ENCODE results near the gene TMEM190. TPM values are rescaled to one million over a fixed set of nuclear protein-coding genes. Genes with fewer than 3 reads are reported as not detected.
"Not testable (repeated sequence)": the region's sequence is repeated elsewhere in the genome, so short reads cannot be mapped to it uniquely, and the experiment has no call there.

The TMEM190 gene
- total RNA-seq, 1 experiment from 2014 or later, result not detected

DNA sequence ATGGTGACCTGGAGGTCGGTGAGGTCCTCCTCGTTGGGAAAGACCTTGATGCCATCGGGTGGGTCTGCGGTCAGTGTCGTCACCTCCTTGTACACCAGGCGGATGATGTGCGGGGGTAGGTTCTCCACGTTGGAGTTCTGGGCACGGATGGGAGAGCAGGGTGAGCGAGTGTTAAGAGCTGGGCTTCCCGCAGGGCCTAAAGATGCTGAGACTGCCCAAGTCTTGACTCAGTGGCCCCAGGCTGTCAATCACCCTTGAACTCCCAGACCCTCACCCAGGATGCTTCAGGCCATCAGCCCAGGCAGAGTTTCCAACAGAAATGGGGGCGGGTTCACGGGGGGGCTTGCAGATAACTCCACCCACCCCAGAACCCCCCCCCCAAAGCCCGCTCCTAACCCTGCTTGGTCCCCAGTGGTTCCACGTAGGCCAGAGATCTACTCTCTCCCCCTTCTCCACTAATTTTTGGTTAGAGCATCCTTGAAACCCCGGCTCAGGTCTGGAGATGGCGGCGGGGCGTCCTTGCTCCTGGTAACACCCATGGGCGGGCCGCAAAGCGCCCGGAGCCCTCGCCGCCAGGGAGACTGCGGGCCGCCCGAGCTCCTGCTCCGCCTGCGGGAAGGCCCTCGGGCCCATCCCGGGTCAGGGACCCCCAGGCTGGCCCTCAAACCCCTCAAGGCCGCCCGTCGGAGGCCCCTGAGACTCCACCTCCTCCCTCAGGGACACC is 30.4 kb downstream of the TMEM190 start:
- BruUV-seq (replicated peaks), result no TSS peak
- Histone ChIP-seq H3K79me2 (ENCODE audit: low read depth) (peaks cover 51% of the 10 kb centered on the region), H3K9me3 (ENCODE audit: insufficient read depth, low read depth) (no peaks in the 10 kb centered on the region), H3K4me1 (replicated peaks; ENCODE audit: insufficient read depth) (peaks cover 21% of the 10 kb centered on the region), H3K36me3 (ENCODE audit: low read depth) (peaks cover 34% of the 10 kb centered on the region), H3K27me3 (ENCODE audit: insufficient read depth, low read depth) (no peaks in the 10 kb centered on the region), H3K27ac (peak overlapping the region; percentile 86), H3F3A (ENCODE audit: insufficient read depth, low read depth) (peaks cover 51% of the 10 kb centered on the region), H2AFZ (peak overlapping the region; percentile 76; the same call in 1 of the 2 replicates), H3K4me3 (peak overlapping the region; percentile 63), H3K4me2 (peak overlapping the region; percentile 84), H4K20me1 (ENCODE audit: insufficient read depth) (peaks cover 49% of the 10 kb centered on the region), H3K9me2 (ENCODE audit: insufficient read depth) (no peaks in the 10 kb centered on the region)
- ChIA-PET POLR2A (ENCODE audit: unreplicated experiment) (interaction anchor here (0.6 to 1.2 kb wide), 11 partner anchors 22 to 338 kb away, joined by 3 to 42 read pairs (median 7); partner anchors contain the start of genes FIZ1, ISOC2 and PPP6R1), CTCF (no interaction called here)
- DNase-seq, result peak in 1 of 2 experiments; percentile 42
- no peak for TF ChIP-seq CTCF (conservative IDR thresholded peaks at IDR 0.05)
- no peak for TF ChIP-seq EZH2 (IDR thresholded peaks at IDR 0.05; ENCODE audit: low read depth)
- intact Hi-C loops (cut with micrococcal nuclease; ENCODE audit: unreplicated experiment), result loop anchor here (2.0 to 5.0 kb wide), 3 partner anchors 22 to 240 kb away; partner anchors contain the start of genes DNAAF3, KMT5C, RPL28 and TMEM238

- H3K4me1 ChIP-seq (replicated peaks; ENCODE audit: insufficient read depth), result peaks cover 21% of the 10 kb centered on the region
- peak within 1 kb of the TSS; percentile 84 for H3K4me2 ChIP-seq
- H3K27me3 ChIP-seq (ENCODE audit: insufficient read depth, low read depth); H3K9me2 ChIP-seq (ENCODE audit: insufficient read depth); H3K9me3 ChIP-seq (ENCODE audit: insufficient read depth, low read depth); CTCF ChIA-PET; DNase-seq; BruUV-seq (replicated peaks): not testable (repeated sequence)
- POLR2A ChIA-PET (ENCODE audit: unreplicated experiment), result interaction anchor here (0.6 to 1.2 kb wide), 16 partner anchors 22 to 338 kb away, joined by 3 to 42 read pairs (median 6); partner anchors contain the start of genes HSPBP1, ISOC2, KMT5C and TMEM238
- H2AFZ ChIP-seq, result peak within 1 kb of the TSS; percentile 85
- intact Hi-C loops (cut with micrococcal nuclease; ENCODE audit: unreplicated experiment), result loop anchor here (2.0 to 5.0 kb wide), 3 partner anchors 23 to 240 kb away; partner anchors contain the start of genes DNAAF3, KMT5C, RPL28 and TMEM238
- peak within 1 kb of the TSS; percentile 86 for H3K27ac ChIP-seq
- peak within 1 kb of the TSS; percentile 63 for H3K4me3 ChIP-seq
- peaks cover 29% of the 10 kb centered on the region for H3K36me3 ChIP-seq (ENCODE audit: low read depth)
- H3K79me2 ChIP-seq (ENCODE audit: low read depth), result peaks cover 50% of the 10 kb centered on the region
- H4K20me1 ChIP-seq (ENCODE audit: insufficient read depth), result peaks cover 44% of the 10 kb centered on the region
- H3F3A ChIP-seq (ENCODE audit: insufficient read depth, low read depth), result peaks cover 46% of the 10 kb centered on the region
Measured at GRCh38 chr19:55407550-55407799, 30.8 kb downstream of the TMEM190 start, which contains the start of gene UBE2S. Gene UBE2S (minus strand): TSS chr19:55407788. CDS start chr19:55407589, 199 bp downstream.

DNA sequence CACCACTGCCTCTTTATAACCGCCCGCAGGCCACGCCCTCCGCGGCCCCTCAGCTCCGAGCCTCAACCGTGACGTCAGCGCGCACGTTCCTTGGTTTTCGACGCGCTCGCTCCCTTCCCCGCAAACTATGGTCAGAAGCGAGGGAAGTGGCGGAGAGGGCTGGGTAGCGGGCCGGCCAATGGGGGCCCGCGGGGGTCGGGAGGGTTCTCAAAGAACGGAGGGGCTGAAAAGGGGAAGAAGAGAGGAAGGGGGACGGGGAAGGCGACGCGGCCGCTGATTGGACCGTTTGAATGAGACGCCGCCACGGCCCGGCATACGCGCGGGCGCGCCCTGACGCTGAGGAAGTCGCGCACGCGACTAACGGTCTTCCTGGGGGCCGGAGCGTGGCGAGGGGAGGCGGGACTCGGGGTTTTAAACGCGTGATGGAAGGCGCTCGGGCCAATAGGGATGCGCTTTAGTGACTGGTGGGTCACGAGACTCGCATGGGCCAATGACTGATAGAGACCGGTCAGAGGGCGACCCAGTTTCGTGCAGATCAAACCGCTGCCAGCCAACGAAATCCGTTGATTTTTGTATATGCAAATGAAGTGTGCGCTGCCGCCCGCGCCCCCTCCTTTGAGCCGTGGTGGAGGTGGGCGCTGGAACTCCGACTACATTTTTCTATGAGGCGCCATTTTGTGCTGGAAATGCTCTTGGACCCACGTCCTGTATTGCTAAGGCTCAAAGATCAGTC is 31.3 kb downstream of the TMEM190 start:
- no peaks in the 10 kb centered on the region for H3K9me2 ChIP-seq (ENCODE audit: insufficient read depth)
- H3K27ac ChIP-seq, result peak overlapping the region; percentile 86
- H4K20me1 ChIP-seq (ENCODE audit: insufficient read depth), result peaks cover 39% of the 10 kb centered on the region
- H3K4me3 ChIP-seq, result peak overlapping the region; percentile 63
- no peaks in the 10 kb centered on the region for H3K9me3 ChIP-seq (ENCODE audit: insufficient read depth, low read depth)
- peaks cover 21% of the 10 kb centered on the region for H3K4me1 ChIP-seq (replicated peaks; ENCODE audit: insufficient read depth)
- peak; percentile 95 to 98 for DNase-seq
- peaks cover 41% of the 10 kb centered on the region for H3F3A ChIP-seq (ENCODE audit: insufficient read depth, low read depth)
- CTCF ChIA-PET, result no interaction called here
- no peaks in the 10 kb centered on the region for H3K27me3 ChIP-seq (ENCODE audit: insufficient read depth, low read depth)
- intact Hi-C loops (cut with micrococcal nuclease; ENCODE audit: unreplicated experiment), result loop anchor here (2.0 to 5.0 kb wide), 3 partner anchors 23 to 241 kb away; partner anchors contain the start of genes DNAAF3, KMT5C, RPL28 and TMEM238
- POLR2A ChIA-PET (ENCODE audit: unreplicated experiment), result interaction anchor here (0.5 to 1.2 kb wide), 19 partner anchors 14 to 339 kb away, joined by 3 to 42 read pairs (median 5); partner anchors contain the start of genes HSPBP1, ISOC2, KMT5C and TMEM238
- peaks cover 45% of the 10 kb centered on the region for H3K79me2 ChIP-seq (ENCODE audit: low read depth)
- H3K36me3 ChIP-seq (ENCODE audit: low read depth), result peaks cover 24% of the 10 kb centered on the region
- TF ChIP-seq CTCF (conservative IDR thresholded peaks at IDR 0.05) (no peak), EZH2 (IDR thresholded peaks at IDR 0.05; ENCODE audit: low read depth) (no peak)
- BruUV-seq (replicated peaks), result no TSS peak
- peak overlapping the region; percentile 85 for H2AFZ ChIP-seq
- peak overlapping the region; percentile 84 for H3K4me2 ChIP-seq

Data from PC-9 (cell line).